ENCODE data around the gene RBFOX1.
"Not testable (repeated sequence)": the region's sequence is repeated elsewhere in the genome, so short reads cannot be mapped to it uniquely, and the experiment has no call there.

RBFOX1 gene

DNA sequence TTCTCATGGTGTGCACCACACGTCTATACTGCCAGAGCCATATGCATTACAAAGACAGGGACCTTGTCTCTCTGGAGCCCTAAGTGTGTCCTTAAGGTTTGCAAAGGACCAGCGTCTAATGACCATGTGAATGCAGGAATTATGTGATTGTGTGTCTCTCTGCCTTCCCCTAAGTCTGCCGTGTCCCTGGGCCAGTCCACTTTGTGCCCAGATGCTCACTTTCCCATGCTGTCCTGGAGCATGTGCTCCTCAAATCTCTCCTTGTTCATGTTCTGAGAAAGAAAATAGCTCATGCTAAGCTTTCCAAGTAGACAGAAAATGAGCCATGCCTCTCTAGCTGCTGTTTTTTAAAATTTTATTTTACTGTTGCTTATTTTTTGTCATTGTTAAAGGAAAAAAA, 125.5 kb downstream of the RBFOX1 start:
- DNase-seq (ENCODE audit: low read depth, low spot score), result no peak

DNA sequence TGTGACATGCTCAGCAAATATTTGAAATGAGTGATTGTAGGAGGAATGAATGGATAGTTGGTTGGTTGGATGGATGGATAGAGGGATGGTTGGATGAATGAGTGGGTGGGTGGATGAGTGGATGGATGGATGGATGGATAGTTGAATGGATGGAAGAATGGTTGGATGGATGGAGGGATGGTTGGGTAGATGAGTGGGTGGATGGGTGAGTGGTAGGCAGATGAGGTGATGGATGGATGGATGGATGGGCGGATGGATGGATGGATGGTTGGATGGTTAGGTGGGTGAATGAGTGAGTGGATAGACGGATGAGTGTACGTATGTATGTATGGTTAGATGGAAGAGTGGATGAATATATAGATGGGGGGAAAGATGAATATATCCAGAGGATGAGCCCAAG, 137.7 kb downstream of the RBFOX1 start:
- DNase-seq (ENCODE audit: low read depth, low spot score), result no peak

DNA sequence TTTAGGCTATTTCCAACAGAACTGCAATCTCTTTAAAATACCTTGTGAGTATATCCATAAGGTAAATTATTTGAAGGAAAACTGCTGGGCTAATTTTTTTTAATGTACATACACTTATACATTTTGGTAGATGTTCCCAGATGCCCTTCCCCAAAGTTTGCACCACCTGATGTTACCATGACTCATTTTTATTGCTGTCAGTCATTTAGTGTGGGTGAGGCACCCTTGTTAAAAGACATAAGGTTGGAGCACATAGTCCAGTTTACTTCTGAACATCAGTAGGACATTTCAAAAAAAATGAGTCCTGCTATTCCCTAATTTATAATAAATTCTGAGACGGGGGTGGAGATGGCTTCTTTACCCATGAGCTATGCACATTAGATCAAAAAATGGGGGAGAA, 138.6 kb downstream of the RBFOX1 start:
- no peak for DNase-seq (ENCODE audit: low read depth, low spot score)

DNA sequence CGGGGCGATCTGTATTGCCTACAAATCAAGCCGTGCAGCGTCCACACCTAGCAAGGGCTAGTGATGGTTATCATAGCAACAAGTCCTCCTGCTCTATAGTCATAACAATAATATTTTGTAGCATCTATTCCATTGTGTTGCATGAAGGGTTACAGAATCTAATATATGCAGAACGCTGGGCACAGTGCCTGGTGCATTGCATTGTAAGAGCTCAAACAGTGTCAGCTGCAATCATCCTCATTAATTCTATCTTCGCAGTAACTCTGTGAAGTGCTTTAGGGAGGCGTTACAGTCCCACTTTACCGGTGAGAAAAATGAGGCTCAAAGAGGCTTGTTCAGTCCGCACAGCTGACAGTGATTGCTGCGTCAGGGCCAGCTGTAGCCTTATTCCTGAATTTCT, 149.4 kb downstream of the RBFOX1 start:
- DNase-seq (ENCODE audit: low read depth, low spot score), result no peak

DNA sequence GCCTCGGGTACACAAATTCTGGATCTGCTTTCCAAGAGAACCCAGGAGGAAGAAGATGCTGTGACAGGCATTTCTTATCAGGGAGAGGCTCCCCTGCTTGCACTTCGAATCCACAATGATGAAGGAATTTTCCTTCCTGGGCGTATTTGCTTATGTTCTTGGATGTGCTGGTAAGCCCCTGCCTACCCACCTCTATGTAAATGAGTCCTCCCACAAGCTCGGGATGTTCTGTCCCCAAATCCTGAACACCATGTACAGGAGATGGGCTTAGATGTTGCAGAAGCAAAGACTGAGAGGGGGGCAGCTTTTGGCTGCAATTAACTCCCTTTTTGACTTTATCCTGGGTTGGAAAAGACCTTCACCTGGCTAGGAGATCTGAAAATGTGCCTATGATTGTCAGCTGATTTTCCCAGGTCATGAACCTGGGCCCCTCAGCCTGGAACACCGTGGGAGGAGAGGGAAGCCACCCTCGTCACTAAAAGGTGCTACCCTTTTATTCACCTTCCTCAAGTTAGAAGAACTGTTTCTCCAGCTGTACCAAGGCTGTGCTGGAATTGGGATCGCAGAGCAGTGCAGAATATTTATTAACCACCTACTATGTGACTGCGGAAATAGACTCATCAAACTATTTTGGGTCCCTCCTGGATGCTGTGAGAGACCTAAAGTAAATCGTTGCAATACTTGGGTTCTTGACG, 150.1 kb downstream of the RBFOX1 start:
- no peak for DNase-seq (ENCODE audit: low read depth, low spot score)

DNA sequence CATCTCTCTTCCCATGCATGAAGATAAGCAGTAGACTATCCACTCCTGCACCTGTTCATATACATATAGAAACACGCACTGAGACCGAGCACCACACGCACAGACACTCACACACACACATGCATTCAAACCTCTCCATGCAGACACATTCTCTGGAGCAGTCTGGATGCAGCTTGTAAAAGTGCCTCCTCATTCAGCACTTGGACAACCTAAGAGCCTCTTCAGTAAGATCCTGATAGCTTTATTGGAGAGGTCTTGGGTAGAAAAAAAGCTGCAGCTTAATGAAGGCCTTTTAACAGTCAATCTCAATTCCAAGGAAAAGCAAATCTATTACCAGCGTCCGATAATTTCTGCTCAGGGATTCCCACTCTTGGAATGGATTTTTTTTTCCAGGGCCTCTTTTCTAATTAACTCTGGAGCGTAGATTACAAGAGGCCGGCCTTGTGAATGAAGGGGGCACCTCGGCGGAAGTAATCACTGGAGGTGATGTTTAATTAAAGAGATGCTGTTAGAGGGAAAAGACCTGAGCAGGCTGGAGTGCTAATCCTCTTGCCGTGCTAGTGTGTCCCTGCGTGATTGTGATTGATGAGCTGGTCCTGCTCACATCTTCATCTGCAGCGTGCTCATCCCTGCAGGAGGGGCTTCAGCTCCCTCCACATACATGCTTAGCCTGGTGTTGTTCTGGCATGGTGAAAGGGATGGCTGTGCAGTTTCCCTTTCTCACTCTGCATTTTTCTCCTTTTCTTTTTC, 155.1 kb downstream of the RBFOX1 start:
- DNase-seq (ENCODE audit: low read depth, low spot score), result no peak

DNA sequence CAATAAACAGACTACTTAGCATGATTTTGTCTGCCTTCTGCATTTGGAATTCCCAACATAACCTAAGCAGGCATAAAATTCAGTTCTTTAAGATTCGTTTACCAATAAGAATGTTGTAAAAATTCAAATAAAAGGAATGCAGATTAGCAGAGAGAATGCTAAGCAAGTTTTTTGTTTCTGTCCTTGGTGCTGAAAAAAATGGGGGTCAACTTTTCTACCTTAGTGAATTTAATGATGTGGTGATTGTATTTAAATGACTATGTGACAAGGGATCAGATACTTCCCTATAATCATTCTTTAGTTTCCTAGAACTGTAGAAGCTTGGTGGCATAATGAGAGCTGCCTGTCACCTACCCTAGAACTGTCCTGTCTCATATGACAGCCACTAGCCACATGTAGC, 159.5 kb downstream of the RBFOX1 start:
- no peak for DNase-seq (ENCODE audit: low read depth, low spot score)

DNA sequence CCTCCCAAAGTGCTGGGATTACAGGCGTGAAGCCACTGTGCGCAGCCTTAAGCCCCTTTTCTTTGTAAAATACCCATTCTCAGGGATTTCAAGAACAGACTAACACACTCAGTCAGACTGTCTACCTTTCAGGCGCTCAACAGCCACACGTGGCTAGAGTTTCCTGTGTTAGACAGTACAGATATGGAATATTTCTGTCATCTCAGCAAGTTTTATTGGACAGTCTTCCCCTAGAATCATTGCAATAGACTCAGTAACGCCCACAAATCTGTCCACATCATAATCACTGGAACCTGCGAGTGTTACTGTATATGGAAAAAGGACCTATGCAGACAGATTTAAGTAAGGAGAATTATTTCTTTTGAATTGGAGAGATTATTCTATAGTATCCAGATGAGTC, 160.5 kb downstream of the RBFOX1 start:
- DNase-seq (ENCODE audit: low read depth, low spot score), result no peak

DNA sequence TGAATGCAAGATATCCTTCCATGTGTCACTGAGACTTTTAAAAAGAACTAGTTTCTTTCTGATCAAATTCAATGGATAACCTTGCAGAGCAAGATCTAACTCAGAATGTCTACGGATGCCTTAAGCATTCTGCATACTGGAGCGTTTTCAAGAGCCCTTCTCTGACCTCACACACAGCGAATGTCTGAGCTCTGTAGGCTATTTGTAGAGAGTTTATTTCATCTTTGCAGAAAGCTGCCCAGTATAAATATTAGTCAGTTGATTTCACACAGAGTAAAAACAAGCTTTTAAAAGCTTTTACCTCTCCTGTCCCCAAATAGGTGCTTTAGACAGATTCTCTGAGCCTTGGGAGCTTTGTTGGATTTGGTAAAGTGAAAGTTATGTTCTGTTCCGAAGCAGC, 165.0 kb downstream of the RBFOX1 start:
- DNase-seq (ENCODE audit: low read depth, low spot score), result no peak

DNA sequence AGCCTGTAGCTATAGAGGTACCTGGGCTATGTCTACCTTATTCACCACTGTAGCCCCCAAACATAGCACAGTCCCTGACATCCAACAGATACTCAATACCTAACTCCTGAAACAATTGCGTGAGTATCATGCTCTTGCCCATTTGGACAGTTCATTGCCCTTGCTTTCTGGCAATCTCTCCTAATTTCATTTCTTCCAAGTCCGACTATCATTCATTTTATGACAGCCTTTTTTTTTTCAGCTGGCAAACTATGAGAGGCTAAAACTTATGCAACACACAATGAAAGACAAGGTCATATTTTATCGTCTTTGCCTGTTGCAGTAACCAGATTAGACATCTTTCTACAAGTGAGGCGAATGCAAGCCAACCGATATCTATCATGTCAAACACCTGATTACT, 169.2 kb downstream of the RBFOX1 start:
- no peak for DNase-seq (ENCODE audit: low read depth, low spot score)

DNA sequence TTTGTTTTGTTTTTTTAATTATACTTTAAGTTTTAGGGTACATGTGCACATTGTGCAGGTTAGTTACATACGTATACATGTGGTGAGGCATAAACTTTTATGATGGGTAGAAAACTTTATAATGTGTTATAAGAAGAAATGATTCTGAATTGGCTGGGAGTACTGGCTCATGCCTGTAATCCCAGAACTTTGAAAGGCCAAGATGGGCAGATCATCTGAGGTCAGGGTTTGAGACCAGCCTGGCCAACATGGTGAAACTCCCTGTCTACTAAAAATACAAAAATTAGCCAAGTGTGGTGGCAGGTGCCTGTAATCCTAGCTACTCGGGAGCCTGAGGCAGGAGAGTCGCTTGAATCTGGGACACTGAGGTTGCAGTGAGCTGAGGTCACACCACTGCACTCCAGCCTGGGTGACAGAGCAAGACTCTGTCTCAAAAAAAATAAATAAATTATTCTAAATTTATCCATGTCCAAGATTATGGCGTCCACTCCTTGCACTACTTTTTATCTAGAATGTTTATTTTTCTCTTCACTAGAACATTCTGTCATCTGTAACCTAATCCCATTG, 170.0 kb downstream of the RBFOX1 start:
- DNase-seq (ENCODE audit: low read depth, low spot score), result not testable (repeated sequence)

DNA sequence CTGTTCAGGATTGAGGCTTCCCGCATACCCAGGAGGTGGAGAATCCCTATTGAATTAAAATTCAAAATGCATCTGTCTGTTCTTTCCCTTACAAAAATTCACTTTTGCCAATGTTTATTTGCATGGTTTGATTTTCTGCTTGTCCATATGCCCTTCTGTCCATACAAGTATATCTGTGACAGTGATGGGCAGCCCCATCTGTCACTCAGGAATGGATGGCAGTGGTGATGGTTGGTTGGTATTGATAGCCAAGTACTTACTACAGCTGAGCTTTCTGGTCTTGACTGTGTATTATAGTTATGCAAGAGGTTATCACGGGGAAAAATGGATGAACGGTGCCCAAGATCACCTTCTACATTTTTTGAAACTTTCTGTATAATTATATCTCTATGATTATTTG, 171.0 kb downstream of the RBFOX1 start:
- no peak for DNase-seq (ENCODE audit: low read depth, low spot score)

DNA sequence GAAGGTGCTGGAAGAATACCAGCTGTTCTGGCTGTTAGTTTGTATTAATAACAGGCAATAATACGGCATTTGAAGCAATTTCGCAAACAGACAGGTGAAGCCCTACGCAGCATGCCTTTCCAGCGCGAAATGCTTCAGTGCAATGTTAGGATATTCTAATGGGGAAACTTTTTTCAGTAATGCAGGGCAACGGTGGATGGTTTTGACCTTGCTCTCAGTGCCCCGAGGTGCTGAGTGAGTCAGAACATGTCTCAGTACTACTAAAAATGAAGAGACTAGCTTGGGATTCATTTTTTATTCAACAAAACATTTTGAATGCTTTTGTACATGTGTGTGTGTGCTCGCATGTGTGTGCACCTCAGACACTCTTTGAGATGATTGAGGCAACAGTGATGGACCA, 172.2 kb downstream of the RBFOX1 start:
- no peak for DNase-seq (ENCODE audit: low read depth, low spot score)

DNA sequence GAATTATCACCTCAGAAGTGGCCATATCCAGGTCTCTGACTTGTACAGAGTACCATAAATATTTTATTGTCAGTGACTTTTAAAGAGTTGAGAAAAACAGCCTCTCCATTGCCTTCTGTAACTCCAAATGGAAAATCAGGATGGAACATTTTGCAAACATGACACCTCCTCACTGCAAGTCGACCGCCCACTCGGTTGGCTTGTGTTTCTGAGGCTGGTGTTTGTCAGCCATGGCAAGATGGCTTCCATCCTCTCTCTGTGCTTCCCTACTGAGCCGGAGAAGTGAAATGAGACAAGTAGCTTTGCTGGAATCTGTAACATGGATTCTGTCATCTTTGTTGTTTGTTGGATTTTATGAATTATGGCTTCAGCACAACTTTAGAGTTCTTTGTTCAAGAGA, 172.8 kb downstream of the RBFOX1 start:
- no peak for DNase-seq (ENCODE audit: low read depth, low spot score)

DNA sequence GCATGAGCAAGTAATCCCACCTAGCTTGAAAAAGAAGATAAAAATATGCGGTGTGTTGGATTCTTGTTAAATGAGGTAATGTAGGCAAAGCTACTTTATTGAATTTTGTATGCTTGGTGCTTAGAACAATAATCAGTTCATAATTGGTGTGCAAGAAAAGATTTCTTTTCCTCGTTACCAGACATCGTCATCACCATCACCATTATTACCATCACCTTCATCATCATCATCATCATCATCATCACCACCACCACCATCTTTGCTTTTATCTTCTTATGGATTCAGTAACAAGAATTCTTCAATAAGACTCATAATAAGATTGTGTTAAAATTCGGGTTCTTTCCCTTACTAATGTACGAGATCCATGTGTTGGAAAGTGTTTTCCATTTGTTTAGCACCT, 173.7 kb downstream of the RBFOX1 start:
- DNase-seq (ENCODE audit: low read depth, low spot score), result no peak

DNA sequence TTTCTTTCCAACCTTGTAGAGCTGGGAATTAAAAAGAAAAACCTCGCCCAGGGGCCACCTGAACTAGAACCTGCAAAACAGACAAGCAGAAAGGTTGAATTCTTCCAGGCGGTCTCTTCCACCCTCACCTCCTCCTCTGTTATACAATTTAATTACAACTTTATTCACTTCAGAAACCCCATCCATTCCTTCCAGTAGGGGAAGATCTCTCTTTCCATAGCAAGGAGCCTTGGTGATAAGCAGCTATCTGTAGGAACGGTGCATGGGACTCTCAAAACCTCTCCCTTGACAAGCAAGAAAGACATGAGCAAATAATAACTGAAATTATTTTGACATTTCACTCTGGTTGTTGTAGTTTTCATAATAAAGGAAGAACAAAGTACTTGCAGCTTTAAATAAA, 176.0 kb downstream of the RBFOX1 start:
- no peak for DNase-seq (ENCODE audit: low read depth, low spot score)

DNA sequence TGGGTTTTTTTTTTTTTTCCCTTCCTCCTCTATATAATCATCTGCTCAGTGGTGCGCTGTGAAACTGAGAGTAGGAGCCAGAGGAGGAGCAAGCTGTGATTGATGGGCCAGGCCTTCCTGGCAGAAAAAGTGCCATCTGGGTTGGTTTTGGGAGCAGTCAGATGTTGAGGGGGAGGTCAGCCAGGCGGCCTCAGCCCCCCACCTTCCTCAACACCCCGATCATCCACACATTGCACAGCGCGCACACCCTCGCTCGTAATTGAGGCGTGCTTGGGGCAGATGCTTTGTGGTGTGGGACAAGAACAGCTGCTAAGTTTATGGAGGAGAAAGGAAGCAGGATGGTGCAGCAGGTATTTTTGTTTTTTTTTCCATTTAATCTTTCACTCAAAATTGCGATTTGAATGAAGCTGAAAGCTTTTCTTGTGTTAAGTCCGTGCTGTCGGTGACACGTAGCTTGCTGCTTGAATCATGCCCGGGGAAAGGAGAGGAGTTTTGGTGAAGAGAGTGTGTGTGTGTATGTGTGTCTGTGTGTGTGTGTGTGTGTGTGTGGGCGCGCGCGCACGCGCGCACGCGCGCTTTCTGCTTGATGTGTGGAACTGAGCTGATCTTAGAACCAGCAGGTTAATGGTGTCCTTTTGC, 177.4 kb downstream of the RBFOX1 start:
- DNase-seq (ENCODE audit: low read depth, low spot score), result no peak

DNA sequence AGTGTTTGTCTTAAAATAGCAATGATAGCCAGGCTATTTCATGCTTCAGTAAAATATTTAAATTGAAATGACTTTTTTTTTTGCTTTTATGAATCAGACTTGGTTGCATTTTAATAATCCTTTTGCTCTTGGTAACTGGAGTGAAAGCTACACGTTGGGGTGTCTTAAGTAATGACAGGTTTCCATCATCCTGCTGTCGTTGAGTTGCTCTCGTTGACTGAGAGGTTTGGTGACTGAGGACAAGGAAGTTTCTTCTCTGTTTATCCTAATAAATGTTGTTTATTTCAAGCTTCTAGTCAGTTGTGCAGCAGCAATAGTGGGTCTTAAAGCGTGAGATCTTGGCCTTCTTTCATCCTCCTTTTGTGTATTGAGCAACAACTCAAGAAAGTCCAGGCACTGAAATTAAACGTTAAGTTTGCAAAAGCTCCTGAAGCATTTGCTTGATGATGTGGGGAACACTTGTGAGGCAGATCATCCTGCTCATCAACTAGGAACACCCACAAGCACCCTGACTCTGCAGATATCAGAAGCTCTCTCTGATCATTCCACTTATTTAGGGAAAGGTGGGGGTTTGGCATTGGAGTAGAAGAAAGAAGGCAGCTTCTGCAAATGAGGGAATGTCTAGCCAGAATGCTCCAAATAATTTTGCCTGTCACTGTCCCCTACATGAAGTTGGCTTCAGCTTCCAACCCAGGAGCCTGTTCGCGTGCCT, 179.1 kb downstream of the RBFOX1 start:
- DNase-seq (ENCODE audit: low read depth, low spot score), result no peak

DNA sequence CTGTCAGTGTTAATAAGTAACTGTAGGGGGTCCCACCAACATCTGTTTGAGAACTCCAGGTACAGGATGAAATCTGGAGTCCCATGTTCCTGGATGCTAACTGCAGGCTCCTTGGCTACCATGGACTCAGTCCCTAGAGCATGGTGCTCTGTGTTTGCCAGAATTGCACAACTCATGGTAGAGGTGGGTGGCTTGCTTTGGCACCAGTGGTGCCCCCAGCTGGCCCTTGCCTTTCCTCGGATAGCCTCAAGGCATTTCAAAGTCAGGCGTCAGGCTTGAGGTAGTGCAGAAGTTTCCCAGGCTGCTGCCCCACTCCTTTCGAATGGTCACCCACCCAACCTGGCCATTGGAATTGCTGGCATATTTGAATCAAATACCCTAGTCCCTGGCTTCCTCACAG, 179.9 kb downstream of the RBFOX1 start:
- no peak for DNase-seq (ENCODE audit: low read depth, low spot score)

DNA sequence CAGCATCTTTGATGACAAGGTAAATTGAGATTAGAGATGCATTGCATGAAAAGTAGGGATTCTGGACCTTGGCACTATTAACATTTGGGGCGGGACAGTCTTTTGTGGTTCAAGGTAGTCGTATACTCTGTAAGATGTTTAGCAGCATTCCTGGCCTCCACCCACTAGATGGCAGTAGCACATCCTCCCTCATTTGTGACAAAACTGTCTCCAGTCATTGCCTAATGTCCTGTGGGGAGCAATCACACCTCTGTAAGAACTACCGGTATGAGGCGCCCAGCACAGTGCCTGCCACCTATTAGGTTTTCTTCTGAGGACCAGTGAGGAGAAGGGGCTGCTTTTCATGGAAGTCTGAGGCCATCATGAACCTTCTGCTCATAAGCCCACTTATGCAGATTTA, 180.8 kb downstream of the RBFOX1 start:
- no peak for DNase-seq (ENCODE audit: low read depth, low spot score)

DNA sequence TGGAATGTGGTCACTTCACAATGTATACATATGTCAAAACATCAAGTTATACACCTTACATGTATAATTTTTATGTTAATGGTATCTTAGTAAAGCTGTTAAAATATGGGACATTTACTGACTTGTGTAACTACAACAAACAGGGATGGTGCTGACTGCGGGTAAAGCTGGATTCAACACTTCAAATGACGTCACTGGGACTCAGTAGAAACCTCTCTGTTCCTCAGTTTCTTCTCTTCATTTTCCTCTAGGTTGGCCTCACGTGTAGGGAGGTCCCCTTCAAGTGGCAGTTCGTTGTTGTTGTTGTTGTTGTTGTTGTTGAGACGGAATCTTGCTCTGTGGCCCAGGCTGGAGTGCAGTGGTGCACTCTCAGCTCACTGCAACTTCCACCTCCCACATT, 182.9 kb downstream of the RBFOX1 start:
- DNase-seq (ENCODE audit: low read depth, low spot score), result no peak

DNA sequence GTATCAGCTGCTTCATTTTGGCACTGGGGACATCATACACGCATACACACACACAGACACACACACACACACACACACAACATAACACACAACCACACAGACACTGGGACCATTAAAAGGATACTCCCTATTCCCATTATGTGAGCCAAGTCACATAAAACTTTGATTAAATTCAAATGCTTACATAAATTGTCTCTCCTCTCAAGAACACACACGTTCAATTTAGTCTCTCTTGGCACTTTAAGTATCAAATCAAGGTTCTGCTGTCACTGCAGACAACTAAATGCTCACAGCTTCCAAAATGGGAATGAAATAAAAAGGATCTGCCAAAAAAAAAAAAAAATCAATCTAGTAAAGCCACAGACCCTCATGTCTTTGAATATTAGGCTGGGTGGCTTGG, 184.9 kb downstream of the RBFOX1 start:
- no peak for DNase-seq (ENCODE audit: low read depth, low spot score)
